ENCODE results near the gene S100PBP.
A peak's percentile ranks its signal among the peaks of the same experiment; 100 is the strongest.
"Not testable (repeated sequence)": the region's sequence is repeated elsewhere in the genome, so short reads cannot be mapped to it uniquely, and the experiment has no call there.

S100PBP gene

GRCh38 chr1:32801096-32801715 lies 16.2 kb upstream of the S100PBP start:
- no peak overlapping the region for H3K27ac Mint-ChIP-seq
- peaks cover 32% of the 10 kb centered on the region for H3K36me3 Mint-ChIP-seq
- H3K27me3 Mint-ChIP-seq, result no peaks in the 10 kb centered on the region
- peaks cover 18% of the 10 kb centered on the region for H3K4me1 Mint-ChIP-seq
- H3K9me3 Mint-ChIP-seq, result no peaks in the 10 kb centered on the region
- ATAC-seq (ENCODE audit: low read depth) (no peak), DNase-seq (ENCODE audit: low spot score in 2 of 2) (no peak)
- no peak overlapping the region for H3K4me3 Mint-ChIP-seq

GRCh38 chr1:32804460-32804859 lies 13.0 kb upstream of the S100PBP start:
- ATAC-seq (ENCODE audit: low read depth); H3K9me3 Mint-ChIP-seq; H3K4me1 Mint-ChIP-seq; H3K27ac Mint-ChIP-seq; H3K4me3 Mint-ChIP-seq; DNase-seq (ENCODE audit: low spot score in 2 of 2); H3K27me3 Mint-ChIP-seq: not testable (repeated sequence)
- H3K36me3 Mint-ChIP-seq, result peaks cover 32% of the 10 kb centered on the region

- H3K27me3 Mint-ChIP-seq, result no peaks in the 10 kb centered on the region
- H3K9me3 Mint-ChIP-seq, result no peaks in the 10 kb centered on the region
- DNase-seq (ENCODE audit: low spot score in 2 of 2) (no peak), ATAC-seq (ENCODE audit: low read depth) (no peak)
- peaks cover 32% of the 10 kb centered on the region for H3K36me3 Mint-ChIP-seq
- no peak overlapping the region for H3K27ac Mint-ChIP-seq
- peaks cover 7% of the 10 kb centered on the region for H3K4me1 Mint-ChIP-seq
- no peak overlapping the region for H3K4me3 Mint-ChIP-seq
Measured at GRCh38 chr1:32806290-32806689, 11.2 kb upstream of the S100PBP start.

- ATAC-seq (ENCODE audit: low read depth) (no peak), DNase-seq (ENCODE audit: low spot score in 2 of 2) (no peak)
- H3K36me3 Mint-ChIP-seq, result peaks cover 29% of the 10 kb centered on the region
- H3K27ac Mint-ChIP-seq, result no peak overlapping the region
- H3K27me3 Mint-ChIP-seq, result no peaks in the 10 kb centered on the region
- H3K9me3 Mint-ChIP-seq, result no peaks in the 10 kb centered on the region
- H3K4me3 Mint-ChIP-seq, result no peak overlapping the region
- peaks cover 4% of the 10 kb centered on the region for H3K4me1 Mint-ChIP-seq
Measured at GRCh38 chr1:32806910-32807523, 10.4 kb upstream of the S100PBP start.

GRCh38 chr1:32808580-32808979 lies 8.9 kb upstream of the S100PBP start:
- DNase-seq (ENCODE audit: low spot score in 2 of 2) (no peak), ATAC-seq (ENCODE audit: low read depth) (no peak)
- Mint-ChIP-seq H3K4me1 (peaks cover 7% of the 10 kb centered on the region), H3K9me3 (no peaks in the 10 kb centered on the region), H3K36me3 (peaks cover 28% of the 10 kb centered on the region), H3K27me3 (no peaks in the 10 kb centered on the region), H3K4me3 (no peak overlapping the region), H3K27ac (peak overlapping the region; percentile 51)

- Mint-ChIP-seq H3K36me3 (peaks cover 28% of the 10 kb centered on the region), H3K27me3 (no peaks in the 10 kb centered on the region), H3K9me3 (no peaks in the 10 kb centered on the region), H3K27ac (no peak overlapping the region), H3K4me3 (no peak overlapping the region), H3K4me1 (peaks cover 14% of the 10 kb centered on the region)
- DNase-seq (ENCODE audit: low spot score in 2 of 2) (no peak), ATAC-seq (ENCODE audit: low read depth) (no peak)
Measured at GRCh38 chr1:32810358-32810757, 7.1 kb upstream of the S100PBP start.

GRCh38 chr1:32811265-32811664 lies 6.2 kb upstream of the S100PBP start:
- peaks cover 18% of the 10 kb centered on the region for H3K4me1 Mint-ChIP-seq
- no peak for ATAC-seq (ENCODE audit: low read depth)
- no peak overlapping the region for H3K27ac Mint-ChIP-seq

GRCh38 chr1:32811917-32812316 lies 5.5 kb upstream of the S100PBP start:
- Mint-ChIP-seq H3K27me3 (no peaks in the 10 kb centered on the region), H3K27ac (no peak overlapping the region), H3K4me1 (peaks cover 23% of the 10 kb centered on the region), H3K4me3 (no peak overlapping the region), H3K36me3 (peaks cover 20% of the 10 kb centered on the region), H3K9me3 (no peaks in the 10 kb centered on the region)
- DNase-seq (ENCODE audit: low spot score in 2 of 2), result no peak
- ATAC-seq (ENCODE audit: low read depth), result no peak

More at GRCh38 chr1:32811265-32811664, 6.2 kb upstream of the S100PBP start:
- Mint-ChIP-seq H3K4me3 (no peak overlapping the region), H3K27me3 (no peaks in the 10 kb centered on the region), H3K9me3 (no peaks in the 10 kb centered on the region), H3K36me3 (peaks cover 22% of the 10 kb centered on the region)
- DNase-seq (ENCODE audit: low spot score in 2 of 2), result no peak

- H3K4me3 Mint-ChIP-seq, result no peak overlapping the region
- ATAC-seq (ENCODE audit: low read depth), result no peak
- H3K36me3 Mint-ChIP-seq, result peaks cover 12% of the 10 kb centered on the region
Measured at GRCh38 chr1:32813941-32814739, 3.3 kb upstream of the S100PBP start.

GRCh38 chr1:32816676-32817158 lies 736 bp upstream of the S100PBP start:
- DNase-seq (ENCODE audit: low spot score in 2 of 2) (peak in 1 of 2 donors; percentile 18), ATAC-seq (ENCODE audit: low read depth) (no peak)
- Mint-ChIP-seq H3K4me1 (peaks cover 33% of the 10 kb centered on the region), H3K27me3 (no peaks in the 10 kb centered on the region), H3K4me3 (peak overlapping the region; percentile 98), H3K9me3 (no peaks in the 10 kb centered on the region), H3K27ac (peak overlapping the region; percentile 88), H3K36me3 (peaks cover 7% of the 10 kb centered on the region)

More at GRCh38 chr1:32813941-32814739, 3.3 kb upstream of the S100PBP start:
- Mint-ChIP-seq H3K9me3 (no peaks in the 10 kb centered on the region), H3K4me1 (peaks cover 30% of the 10 kb centered on the region), H3K27me3 (no peaks in the 10 kb centered on the region), H3K27ac (no peak overlapping the region)
- no peak for DNase-seq (ENCODE audit: low spot score in 2 of 2)

- H3K4me3 Mint-ChIP-seq, result peak overlapping the region; percentile 98
- H3K36me3 Mint-ChIP-seq, result peaks cover 7% of the 10 kb centered on the region
- no peaks in the 10 kb centered on the region for H3K9me3 Mint-ChIP-seq
- H3K27ac Mint-ChIP-seq, result peak overlapping the region; percentile 88
- ATAC-seq (ENCODE audit: low read depth), result no peak
- no peak for DNase-seq (ENCODE audit: low spot score in 2 of 2)
- peaks cover 32% of the 10 kb centered on the region for H3K4me1 Mint-ChIP-seq
- no peaks in the 10 kb centered on the region for H3K27me3 Mint-ChIP-seq
Measured at GRCh38 chr1:32817815-32818786, 648 bp downstream of the S100PBP start.

- peak overlapping the region; percentile 98 for H3K4me3 Mint-ChIP-seq
- H3K4me1 Mint-ChIP-seq, result peaks cover 26% of the 10 kb centered on the region
- no peaks in the 10 kb centered on the region for H3K27me3 Mint-ChIP-seq
- ATAC-seq (ENCODE audit: low read depth) (no peak), DNase-seq (ENCODE audit: low spot score in 2 of 2) (peak in 1 of 2 donors; percentile 3)
- peak overlapping the region; percentile 67 for H3K27ac Mint-ChIP-seq
- no peaks in the 10 kb centered on the region for H3K9me3 Mint-ChIP-seq
- peaks cover 3% of the 10 kb centered on the region for H3K36me3 Mint-ChIP-seq
Measured at GRCh38 chr1:32818804-32819541, 1.5 kb downstream of the S100PBP start.

GRCh38 chr1:32825181-32825580 lies 7.7 kb downstream of the S100PBP start:
- no peak overlapping the region for H3K4me3 Mint-ChIP-seq
- H3K4me1 Mint-ChIP-seq, result peaks cover 10% of the 10 kb centered on the region
- DNase-seq (ENCODE audit: low spot score in 2 of 2), result no peak
- H3K9me3 Mint-ChIP-seq, result no peaks in the 10 kb centered on the region
- ATAC-seq (ENCODE audit: low read depth), result no peak
- H3K36me3 Mint-ChIP-seq, result peaks cover 19% of the 10 kb centered on the region
- no peaks in the 10 kb centered on the region for H3K27me3 Mint-ChIP-seq
- no peak overlapping the region for H3K27ac Mint-ChIP-seq

All from memory B cell (primary cell).